ENCODE measurements around the gene ATP6V1E1. TPM values are rescaled to one million over a fixed set of nuclear protein-coding genes. Genes with fewer than 3 reads are reported as not detected.
"Not testable (repeated sequence)": the region's sequence is repeated elsewhere in the genome, so short reads cannot be mapped to it uniquely, and the experiment has no call there.

ATP6V1E1 gene
- total RNA-seq, 1 donor from 2014 or later, result 59.7 TPM

GRCh38 chr22:17648569-17648968 lies 20.0 kb upstream of the ATP6V1E1 start:
- Mint-ChIP-seq H3K27me3 (no peaks in the 10 kb centered on the region), H3K4me3 (ENCODE audit: low read depth) (no peak overlapping the region), H3K9me3 (ENCODE audit: low read depth) (no peaks in the 10 kb centered on the region), H3K27ac (no peak overlapping the region), H3K36me3 (ENCODE audit: insufficient read depth) (peaks cover 3% of the 10 kb centered on the region), H3K4me1 (ENCODE audit: low read depth) (no peaks in the 10 kb centered on the region)
- no peak for DNase-seq (ENCODE audit: low spot score, unreplicated experiment)
- no peak for TF ChIP-seq CTCF (IDR thresholded peaks at IDR 0.05; ENCODE audit: unreplicated experiment)

- Mint-ChIP-seq H3K9me3 (ENCODE audit: low read depth) (no peaks in the 10 kb centered on the region), H3K27ac (no peak overlapping the region), H3K4me1 (ENCODE audit: low read depth) (no peaks in the 10 kb centered on the region), H3K4me3 (ENCODE audit: low read depth) (no peak overlapping the region), H3K27me3 (no peaks in the 10 kb centered on the region), H3K36me3 (ENCODE audit: insufficient read depth) (peaks cover under 1% of the 10 kb centered on the region)
- no peak for DNase-seq (ENCODE audit: low spot score, unreplicated experiment)
- TF ChIP-seq CTCF (IDR thresholded peaks at IDR 0.05; ENCODE audit: unreplicated experiment), result no peak
These were observed 19.4 kb upstream of the ATP6V1E1 start for GRCh38 chr22:17647991-17648390.

- Mint-ChIP-seq H3K4me3 (ENCODE audit: low read depth) (no peak overlapping the region), H3K27ac (no peak overlapping the region), H3K4me1 (ENCODE audit: low read depth) (no peaks in the 10 kb centered on the region), H3K27me3 (no peaks in the 10 kb centered on the region), H3K36me3 (ENCODE audit: insufficient read depth) (peaks cover 3% of the 10 kb centered on the region), H3K9me3 (ENCODE audit: low read depth) (no peaks in the 10 kb centered on the region)
- DNase-seq (ENCODE audit: low spot score, unreplicated experiment), result no peak
- no peak for TF ChIP-seq CTCF (IDR thresholded peaks at IDR 0.05; ENCODE audit: unreplicated experiment)
These were observed 18.9 kb upstream of the ATP6V1E1 start for GRCh38 chr22:17647452-17647851.

- not testable (repeated sequence) for H3K4me3 Mint-ChIP-seq (ENCODE audit: low read depth); H3K27me3 Mint-ChIP-seq; H3K4me1 Mint-ChIP-seq (ENCODE audit: low read depth); DNase-seq (ENCODE audit: low spot score, unreplicated experiment); H3K9me3 Mint-ChIP-seq (ENCODE audit: low read depth); H3K36me3 Mint-ChIP-seq (ENCODE audit: insufficient read depth)
- peak overlapping the region; percentile 9 for H3K27ac Mint-ChIP-seq
These were observed 13.8 kb upstream of the ATP6V1E1 start for GRCh38 chr22:17642357-17642756.

GRCh38 chr22:17641269-17641668 lies 12.7 kb upstream of the ATP6V1E1 start:
- no peak overlapping the region for H3K4me3 Mint-ChIP-seq (ENCODE audit: low read depth)
- no peaks in the 10 kb centered on the region for H3K27me3 Mint-ChIP-seq
- no peaks in the 10 kb centered on the region for H3K9me3 Mint-ChIP-seq (ENCODE audit: low read depth)
- peaks cover 3% of the 10 kb centered on the region for H3K36me3 Mint-ChIP-seq (ENCODE audit: insufficient read depth)
- no peak for TF ChIP-seq CTCF (IDR thresholded peaks at IDR 0.05; ENCODE audit: unreplicated experiment)
- H3K27ac Mint-ChIP-seq, result no peak overlapping the region
- H3K4me1 Mint-ChIP-seq (ENCODE audit: low read depth), result peaks cover 10% of the 10 kb centered on the region
- DNase-seq (ENCODE audit: low spot score, unreplicated experiment), result no peak

GRCh38 chr22:17639247-17639741 lies 10.7 kb upstream of the ATP6V1E1 start:
- peaks cover 3% of the 10 kb centered on the region for H3K36me3 Mint-ChIP-seq (ENCODE audit: insufficient read depth)
- peaks cover 10% of the 10 kb centered on the region for H3K4me1 Mint-ChIP-seq (ENCODE audit: low read depth)
- TF ChIP-seq CTCF (IDR thresholded peaks at IDR 0.05; ENCODE audit: unreplicated experiment), result no peak
- peak overlapping the region; percentile 99 for H3K27ac Mint-ChIP-seq
- DNase-seq (ENCODE audit: low spot score, unreplicated experiment), result no peak
- H3K9me3 Mint-ChIP-seq (ENCODE audit: low read depth), result no peaks in the 10 kb centered on the region
- H3K27me3 Mint-ChIP-seq, result no peaks in the 10 kb centered on the region
- peak overlapping the region; percentile 82 for H3K4me3 Mint-ChIP-seq (ENCODE audit: low read depth)
